HG03558 (cell line): ENCODE results near the gene USP54.
"Not testable (repeated sequence)": the region's sequence is repeated elsewhere in the genome, so short reads cannot be mapped to it uniquely, and the experiment has no call there.

Source experiments
- ATAC-seq: cut with Tn5 transposase; IDR thresholded peaks from one replicate; pipeline ENCODE4 v1.9.1; 2021; ENCODE audit warnings: moderate number of reproducible peaks; ENCODE audit not compliant: unreplicated experiment; ENCODE audit errors: extremely low read depth

Gene USP54, protein sequence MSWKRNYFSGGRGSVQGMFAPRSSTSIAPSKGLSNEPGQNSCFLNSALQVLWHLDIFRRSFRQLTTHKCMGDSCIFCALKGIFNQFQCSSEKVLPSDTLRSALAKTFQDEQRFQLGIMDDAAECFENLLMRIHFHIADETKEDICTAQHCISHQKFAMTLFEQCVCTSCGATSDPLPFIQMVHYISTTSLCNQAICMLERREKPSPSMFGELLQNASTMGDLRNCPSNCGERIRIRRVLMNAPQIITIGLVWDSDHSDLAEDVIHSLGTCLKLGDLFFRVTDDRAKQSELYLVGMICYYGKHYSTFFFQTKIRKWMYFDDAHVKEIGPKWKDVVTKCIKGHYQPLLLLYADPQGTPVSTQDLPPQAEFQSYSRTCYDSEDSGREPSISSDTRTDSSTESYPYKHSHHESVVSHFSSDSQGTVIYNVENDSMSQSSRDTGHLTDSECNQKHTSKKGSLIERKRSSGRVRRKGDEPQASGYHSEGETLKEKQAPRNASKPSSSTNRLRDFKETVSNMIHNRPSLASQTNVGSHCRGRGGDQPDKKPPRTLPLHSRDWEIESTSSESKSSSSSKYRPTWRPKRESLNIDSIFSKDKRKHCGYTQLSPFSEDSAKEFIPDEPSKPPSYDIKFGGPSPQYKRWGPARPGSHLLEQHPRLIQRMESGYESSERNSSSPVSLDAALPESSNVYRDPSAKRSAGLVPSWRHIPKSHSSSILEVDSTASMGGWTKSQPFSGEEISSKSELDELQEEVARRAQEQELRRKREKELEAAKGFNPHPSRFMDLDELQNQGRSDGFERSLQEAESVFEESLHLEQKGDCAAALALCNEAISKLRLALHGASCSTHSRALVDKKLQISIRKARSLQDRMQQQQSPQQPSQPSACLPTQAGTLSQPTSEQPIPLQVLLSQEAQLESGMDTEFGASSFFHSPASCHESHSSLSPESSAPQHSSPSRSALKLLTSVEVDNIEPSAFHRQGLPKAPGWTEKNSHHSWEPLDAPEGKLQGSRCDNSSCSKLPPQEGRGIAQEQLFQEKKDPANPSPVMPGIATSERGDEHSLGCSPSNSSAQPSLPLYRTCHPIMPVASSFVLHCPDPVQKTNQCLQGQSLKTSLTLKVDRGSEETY (N-terminal part only)

DNA sequence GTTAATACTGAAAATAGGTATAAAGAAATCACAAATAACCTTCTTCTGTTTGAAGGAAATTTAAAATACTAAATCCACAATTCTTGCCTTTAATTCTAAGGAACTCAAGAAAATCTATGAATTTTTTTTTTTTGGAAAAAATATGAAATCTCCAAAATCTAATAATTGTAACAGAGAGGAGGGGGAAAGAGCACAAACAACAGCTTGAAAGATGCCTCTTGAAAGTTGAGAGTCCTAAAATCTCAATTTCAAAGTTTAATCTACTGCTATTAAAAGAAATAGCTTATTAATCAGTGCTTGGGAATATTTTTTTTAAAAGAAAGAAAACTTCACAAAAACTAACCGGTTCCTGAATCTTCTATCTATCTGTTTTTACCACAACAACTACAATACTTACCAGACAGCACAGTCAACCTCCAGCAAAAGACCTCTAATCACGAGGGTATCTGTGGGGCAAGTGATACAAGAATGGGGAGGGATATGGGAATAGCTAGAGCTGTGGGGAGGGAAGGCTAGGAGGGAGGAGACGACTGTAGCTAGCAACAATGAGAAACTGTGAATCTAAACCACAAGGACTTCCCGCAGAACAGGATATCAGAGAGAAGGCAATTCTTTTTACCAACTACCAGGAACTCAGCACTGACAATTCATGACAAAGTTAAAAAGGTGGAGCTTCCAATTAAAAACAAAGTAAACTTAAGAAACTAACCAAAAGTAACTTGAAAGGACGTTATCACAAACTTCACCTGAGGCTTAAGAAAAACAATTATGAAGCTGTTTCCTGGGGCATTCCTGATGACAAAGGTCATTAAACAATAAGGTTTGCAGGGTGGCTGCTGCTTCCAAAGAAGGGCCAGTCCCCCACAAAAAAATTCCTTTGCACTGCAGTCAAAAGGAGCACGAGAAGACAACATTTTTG is at the start of gene USP54:
TSS of gene USP54 (minus strand) at position 462 of the 919 bp plus-strand sequence. CDS start 15,684 bp downstream, outside the sequence.
- no peak for ATAC-seq

DNA sequence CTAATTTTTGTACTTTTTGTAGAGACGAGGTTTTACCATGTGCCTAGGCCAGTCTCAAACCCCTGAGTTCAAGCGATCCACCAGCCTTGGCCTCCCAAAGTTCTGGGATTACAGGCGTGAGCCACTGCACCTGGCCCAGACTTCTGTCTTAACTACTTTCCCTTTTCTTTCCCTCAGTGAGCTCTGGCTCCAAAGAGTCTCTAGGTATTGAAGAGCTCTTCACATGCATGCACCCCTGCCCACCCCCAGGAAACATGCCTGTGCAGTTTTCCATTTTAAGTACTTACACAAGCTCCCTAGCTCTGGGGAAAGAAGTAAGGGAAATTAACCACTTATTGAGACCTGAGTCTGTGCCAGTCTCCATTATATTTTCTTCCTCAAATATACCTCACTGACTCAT is 48.1 kb upstream of the USP54 start:
- no peak for ATAC-seq

DNA sequence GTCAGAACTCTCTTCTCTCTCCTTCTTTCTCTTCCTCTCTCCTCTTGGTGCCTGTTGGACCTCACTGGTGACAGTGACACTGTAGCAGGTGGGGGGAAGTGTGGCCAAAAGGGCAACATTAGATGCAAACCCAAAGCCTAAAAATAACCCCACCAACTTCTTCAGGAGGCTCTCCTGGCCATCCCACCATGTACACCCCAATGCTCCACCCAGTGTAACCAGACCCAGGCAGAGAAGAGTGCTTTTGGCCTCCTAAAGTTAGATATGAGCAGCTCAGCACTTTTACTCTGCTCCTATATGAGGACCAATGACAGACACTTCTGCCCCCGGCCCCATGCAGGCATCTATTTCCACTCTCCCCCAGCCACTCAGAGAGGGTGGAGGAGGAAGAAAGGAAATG is 44.6 kb upstream of the USP54 start:
- ATAC-seq: no peak

DNA sequence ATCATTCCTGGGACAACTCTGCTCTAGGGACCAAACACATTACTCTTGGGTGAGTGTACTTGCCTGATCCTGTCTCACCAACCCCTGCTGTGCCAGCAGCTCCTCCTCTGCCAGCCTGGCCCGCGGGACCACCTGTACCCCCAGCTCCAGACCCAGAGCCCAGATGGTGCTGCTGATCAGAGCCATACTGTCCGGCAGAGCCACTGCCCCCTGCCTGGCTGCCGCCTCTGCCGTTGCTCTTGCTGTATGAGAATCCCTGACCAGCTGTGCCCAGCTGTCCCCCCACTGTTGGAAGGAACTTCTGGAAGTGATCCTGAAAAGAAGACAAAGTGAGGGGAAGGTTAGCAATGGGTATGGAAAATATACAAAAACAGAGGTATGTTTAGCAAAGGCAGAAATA is 43.3 kb upstream of the USP54 start:
- no peak for ATAC-seq

DNA sequence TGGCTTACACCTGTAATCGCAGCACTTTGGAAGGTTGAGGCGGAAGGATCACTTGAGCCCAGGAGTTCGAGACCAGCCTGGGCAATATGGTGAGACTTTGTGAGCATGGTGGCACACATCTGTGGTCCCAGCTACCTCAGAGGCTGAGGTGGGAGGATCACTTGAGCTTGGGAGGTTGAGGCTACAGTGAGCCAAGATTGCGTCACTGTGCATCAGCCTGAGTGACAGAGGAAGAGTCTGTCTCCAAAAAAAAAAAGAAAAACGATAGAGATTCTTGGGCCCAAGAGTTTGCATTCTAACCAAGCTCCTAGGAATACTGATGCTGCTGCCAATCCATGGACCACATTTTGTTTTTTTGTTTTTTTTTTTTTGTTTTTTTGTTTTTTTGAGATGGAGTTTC is 38.0 kb upstream of the USP54 start:
- no peak for ATAC-seq

DNA sequence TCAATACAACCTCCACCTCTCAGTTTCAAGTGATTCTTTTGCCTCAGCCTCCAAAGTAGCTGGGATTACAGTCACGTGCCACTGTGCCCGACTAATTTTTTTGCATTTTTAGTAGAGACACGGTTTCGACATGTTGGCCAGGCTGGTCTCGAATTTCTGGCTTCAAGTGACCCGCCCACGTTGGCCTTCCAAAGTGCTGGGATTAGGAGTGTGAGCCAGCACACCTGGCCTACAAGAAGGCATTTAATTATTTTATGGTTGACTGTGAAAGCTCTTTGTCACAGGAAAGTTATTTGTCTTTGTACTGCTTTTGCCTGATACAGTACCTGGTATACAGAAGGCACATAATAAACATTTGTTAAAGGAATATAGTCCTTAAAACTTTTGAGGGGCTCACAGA is 37.3 kb upstream of the USP54 start:
- ATAC-seq: no peak

DNA sequence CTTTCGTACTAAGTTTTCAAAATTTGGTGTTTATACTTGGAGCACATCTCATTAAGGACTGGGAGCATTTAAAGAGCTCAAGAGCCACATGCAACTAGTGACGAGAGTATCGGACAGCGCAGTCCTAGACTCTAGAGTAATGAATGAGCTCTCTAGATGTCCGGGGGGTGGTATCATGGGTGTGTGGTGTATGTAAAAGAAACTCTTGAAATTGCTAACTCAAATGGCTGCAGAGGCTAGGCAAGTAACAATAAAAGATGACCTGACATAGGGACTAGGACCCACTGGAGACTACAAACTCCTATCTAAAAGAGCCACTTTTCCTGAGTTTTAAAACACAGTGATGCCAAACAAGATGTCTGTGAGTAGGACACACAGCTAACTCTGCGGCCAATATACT is 36.2 kb upstream of the USP54 start:
- ATAC-seq: no peak

DNA sequence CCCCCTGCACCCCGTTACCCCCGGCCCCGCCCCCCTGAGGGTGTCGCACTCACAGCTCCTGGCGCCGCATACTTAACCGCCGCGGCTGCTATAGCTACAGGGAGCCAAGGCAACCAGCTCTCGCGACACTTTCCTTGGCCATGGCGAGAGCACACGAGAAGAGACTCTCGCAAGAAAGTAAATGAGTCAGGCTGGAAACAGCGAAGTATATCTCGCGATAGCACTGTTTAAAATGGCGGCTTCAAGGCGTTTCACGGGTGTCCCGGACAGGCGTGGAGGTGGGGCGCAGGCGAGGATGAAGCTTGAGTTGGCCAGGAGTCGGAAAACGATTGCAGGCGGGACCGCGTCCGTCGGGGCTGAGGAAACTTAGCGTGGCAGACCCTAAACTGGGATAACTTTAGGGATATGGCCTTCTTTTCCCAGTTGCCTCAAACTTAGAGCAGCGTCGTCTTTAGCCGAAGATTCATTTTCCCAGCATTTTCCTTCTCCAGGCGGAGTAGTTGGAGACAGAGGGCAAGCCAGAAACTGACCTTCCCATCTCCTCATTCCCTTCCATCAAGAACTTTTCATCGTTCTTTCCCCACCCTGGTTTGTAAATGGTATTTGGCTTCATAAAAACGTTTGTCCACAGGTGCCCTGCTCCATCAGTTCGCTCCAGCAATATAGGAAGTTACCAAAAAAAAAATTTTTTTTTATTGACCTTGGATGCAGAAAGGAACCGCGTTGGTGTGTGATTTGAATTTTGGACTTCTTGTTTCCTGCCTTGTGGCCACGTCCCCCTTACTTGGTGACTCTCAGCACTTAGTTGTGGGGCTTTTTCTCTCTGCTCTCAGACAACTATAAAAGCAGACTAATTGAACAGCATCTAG is 35.0 kb upstream of the USP54 start:
- ATAC-seq: peak; percentile 92

DNA sequence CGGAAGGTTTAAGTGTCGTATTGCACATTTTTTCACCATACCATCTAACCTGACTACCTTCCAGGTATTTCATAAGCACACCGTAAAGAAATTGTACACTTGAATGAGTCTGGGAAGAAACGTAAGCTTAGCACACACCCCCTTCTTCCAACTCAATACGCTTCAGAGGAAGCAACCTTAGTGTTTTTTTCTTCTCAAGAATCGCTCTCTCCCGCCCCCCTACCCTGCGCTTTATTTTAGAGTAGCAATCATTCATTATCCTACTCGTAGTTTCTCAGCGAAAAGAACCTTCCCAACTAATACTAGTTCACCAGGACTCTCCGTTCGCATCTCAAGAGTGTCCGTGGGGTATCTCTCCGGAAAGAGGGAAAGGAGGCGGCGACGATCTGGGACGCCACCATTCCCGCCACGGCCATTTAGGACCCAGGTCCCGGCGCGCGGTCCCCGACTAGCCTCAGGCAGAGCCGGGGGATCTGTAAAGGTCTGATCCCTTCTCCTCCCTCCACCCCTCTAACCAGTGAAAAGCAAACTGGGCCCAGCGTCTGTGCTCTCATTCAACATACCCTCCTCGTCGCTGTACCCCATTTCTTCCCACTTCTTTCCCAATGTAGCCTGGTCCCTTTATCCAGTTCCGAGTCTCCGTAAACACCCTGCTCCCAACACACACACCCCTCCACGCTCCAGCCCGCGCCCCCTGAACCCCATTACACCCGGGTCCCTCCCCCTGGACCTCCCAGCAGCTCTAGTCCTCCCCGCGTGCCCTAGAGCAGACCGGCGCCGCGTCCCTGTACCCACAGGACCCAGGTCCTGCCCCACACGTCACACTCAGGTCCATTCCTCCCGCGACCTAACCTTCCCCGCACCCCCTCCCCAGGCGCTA is 34.1 kb upstream of the USP54 start:
- no peak for ATAC-seq

DNA sequence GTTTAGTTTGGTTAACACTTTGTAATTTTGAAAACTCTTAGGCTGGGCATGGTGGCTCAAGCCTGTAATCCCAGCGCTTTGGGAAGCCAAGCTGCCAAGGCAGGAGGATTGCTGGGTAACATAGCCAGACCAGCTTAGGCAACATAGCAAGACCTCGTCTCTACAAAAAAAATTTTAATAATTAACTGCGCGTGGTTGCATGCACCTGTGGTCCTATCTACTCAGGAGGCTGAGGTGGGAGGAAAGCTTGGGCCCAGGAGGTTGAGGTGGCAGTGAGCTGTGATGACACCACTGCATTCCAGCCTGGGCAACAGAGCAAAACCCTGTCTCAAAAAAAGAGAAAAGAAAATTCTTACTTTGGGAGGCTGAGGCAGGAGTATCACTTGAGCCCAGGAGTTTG is 31.9 kb upstream of the USP54 start:
- no peak for ATAC-seq

DNA sequence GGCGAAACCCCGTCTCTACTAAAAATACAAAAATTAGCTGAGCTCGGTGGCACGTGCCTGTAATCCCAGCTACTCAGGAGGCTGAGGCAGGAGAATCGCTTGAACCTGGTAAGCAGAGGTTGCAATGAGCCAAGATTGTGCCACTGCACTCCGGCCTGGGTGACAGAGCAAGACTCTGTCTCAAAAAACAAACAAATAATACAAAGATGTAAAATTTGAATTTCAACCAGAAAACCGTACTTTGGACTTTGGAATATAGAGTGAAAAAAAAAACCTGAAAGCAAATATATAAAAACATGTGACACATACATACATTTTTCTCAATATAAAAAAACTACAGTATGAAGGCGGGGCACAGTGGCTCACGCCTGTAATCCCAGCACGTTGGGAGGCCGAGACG is 29.8 kb upstream of the USP54 start:
- ATAC-seq: not testable (repeated sequence)

DNA sequence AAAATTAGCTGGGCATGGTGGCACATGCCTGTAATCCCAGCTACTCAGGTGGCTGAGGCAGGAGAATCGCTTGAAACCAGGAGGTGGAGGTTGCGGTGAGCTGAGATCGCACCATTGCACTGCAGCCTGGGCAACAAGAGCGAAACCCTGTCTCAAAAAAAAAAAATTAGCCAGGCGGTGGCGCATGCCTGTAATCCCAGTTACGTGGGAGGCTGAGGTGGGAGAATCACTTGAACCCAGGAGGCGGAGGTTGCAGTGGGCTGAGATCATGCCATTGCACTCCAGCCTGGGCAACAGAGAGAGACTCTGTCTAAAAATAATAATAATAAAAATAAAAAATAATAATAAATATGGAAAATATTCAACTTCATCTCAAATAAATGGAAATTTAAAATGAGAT is 26.0 kb upstream of the USP54 start:
- not testable (repeated sequence) for ATAC-seq

DNA sequence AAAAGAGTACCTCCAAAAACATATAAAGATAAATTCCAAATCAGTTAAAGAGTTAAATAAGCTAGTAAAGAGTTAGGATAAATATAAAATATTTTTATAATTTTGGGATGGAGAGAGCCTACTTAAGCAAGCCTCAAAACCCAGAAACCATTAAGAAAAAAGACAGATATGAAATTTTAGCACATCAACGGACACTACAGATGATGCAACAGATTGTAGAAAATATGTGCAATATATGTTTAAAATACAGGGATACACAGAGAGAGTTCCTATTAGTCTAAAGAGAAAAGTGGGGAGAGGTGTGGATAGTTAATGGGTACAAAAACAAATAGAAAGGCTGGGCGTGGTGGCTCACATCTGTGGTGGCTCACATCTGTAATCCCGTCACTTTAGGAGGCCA is 23.6 kb upstream of the USP54 start:
- no peak for ATAC-seq

DNA sequence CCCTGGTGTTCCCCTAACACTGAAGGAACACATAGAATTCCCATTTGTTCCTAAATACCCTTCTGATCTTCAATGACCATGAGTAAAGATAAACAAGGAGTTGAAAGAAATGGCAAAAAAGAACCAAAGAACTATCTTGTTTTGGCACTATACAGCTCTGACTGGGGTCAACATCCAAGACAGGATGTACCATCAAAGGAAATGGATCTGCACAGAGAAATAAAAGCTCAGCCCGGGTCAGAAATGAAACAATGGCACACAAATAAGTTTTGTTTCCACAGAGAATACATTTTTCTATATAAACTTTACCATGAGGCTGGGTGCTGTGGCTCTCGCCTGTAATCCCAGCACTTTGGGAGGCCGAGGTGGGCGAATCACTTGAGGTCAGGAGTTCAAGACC is 18.0 kb upstream of the USP54 start:
- no peak for ATAC-seq

DNA sequence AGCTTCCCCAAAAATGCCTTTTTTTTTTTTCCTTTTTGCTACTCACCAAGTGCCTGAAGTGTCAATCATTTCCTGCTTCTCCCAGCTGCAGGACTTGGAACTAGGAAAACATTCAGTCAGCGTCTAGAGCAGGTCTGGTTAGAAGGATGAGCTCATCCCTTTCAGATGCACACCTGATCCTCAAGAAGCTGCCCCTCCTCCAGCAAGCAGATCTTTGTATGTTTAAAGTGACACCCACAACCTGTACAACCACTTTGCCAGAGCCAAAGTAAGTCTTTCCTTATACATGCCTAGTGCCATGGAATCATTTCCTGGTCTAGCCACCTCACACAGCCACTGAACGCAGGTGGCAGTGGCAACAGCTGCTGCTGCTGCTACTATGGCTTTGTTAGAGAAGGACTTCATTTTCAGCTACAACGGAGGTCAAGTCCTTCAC is 10.4 kb upstream of the USP54 start:
- ATAC-seq: no peak

DNA sequence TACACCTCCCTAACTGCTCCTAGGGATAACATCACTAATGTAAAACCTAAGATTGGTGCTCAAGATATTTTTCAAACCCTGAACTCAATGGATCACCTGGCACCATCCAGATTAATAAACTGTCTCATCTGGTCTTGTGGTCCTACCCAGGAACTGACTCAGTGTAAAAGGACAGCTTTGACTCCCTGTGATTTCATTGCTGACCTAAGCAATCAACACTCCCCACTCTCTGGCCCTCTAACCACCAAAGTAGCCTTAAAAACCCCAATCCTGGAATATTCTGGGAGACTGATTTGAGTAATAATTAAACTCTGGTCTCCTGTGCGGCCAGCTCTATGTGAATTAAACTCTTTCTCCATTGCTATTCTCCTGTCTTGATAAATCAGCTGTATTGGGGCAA is 6.2 kb upstream of the USP54 start:
- no peak for ATAC-seq

DNA sequence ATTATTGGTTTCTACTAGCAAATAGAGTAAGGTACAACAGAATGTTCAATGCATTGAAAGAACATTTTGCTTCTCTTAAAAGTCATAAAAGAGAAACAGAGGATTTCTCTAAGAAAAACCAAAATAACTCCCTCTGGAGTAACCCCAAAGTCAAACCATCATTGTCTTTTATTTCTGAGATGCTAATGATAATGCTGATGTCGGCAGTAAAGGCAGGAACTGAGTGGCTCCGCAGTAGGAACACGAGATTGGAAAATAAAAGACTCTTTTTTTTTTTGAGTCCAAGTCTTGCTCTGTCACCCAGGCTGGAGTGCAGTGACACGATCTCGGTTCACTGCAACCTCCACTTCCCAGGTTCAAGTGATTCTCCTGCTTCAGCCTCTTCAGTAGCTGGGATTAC is 2.7 kb upstream of the USP54 start:
- ATAC-seq: no peak

DNA sequence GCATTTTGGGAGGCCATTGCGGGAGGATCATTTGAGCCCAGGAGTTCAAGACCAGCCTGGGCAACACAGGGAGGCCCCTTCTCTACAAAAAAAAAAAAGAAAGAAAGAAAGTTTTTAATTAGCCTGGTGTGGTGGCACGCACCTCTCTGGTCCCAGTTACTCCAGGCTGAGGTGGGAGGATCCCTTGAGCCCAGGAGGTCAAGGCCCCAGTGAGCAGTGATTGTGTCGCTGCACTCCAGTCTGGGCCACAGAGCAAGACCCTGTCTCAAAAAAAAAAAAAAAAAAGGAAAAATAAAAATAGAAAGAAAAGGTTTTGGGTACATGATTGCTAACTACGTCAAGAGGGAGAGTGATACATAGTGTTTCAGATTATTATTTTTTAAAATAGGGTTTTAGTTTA is 2.0 kb upstream of the USP54 start:
- ATAC-seq: no peak
